ENCODE data around the gene MTRF1. TPM values are rescaled to one million over a fixed set of nuclear protein-coding genes. Genes with fewer than 3 reads are reported as not detected.

Gene MTRF1
- total and polyA plus RNA-seq, 10 donors, result 10.6 to 17.8 (median 16.1) TPM

DNA sequence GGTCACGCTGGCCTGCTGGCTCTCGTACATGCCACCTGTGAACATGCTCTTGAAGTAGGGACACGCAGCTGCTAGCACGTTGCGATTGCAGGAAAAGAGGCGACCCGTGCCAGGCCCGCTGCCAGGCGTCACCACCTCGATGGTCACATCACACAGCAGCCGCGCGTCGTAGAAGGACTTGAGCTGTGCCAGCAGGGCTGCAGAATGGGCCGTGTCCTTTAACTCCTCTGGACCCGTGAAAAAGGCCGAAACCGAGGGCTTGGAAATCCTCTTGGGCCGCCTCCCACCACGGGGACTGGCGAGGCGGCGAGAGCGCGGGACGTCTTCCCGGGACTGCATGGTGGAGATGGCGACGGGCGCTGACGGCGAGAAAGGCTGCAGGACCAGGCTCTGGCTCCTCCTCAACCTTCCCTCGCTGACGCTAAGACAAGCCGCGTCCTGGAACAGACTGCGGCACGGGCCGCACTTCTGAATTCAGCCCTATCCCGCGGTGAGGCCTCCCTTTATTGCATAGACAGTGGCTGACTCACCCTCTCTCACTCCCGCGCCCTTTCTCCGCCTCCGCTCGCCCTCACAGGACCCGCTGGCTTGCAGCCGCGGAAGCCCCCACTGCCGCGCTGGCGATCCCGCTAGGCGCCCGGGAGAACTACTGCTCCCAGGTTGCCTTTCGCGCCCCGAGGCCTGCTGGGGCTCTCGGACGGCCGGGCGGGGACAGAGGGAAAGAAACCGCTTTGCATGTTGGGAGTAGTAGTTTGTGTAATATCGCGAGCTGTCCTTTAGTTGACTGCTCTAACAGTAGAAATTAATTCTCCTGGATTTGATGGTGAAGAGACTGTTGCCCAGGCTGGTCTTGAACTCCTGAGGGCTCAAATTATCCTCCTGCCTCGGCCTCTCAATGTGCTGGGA lies 69.2 kb downstream of the MTRF1 start, which contains the start of gene KBTBD7:
Gene KBTBD7, minus strand, starts transcription at position 651 of the 906 bp plus-strand sequence. Its CDS starts 312 bp downstream, at position 339.
- Histone ChIP-seq H3K4me1 (peaks cover 5 to 61% (median 28%) of the 10 kb centered on the region in 6 donors), H3K9me3 (no peaks in the 10 kb centered on the region), H3K36me3 (no peaks in the 10 kb centered on the region), H3K27me3 (replicated peaks in 1 of 7) (no peaks in the 10 kb centered on the region), H3K4me3 (peak within 1 kb of the TSS; percentile 56 to 93 (median 70)), H3K27ac (peak within 1 kb of the TSS; percentile 75 to 94 (median 89))
- TF ChIP-seq POLR2AphosphoS5 (IDR thresholded peaks at IDR 0.05), result peak; percentile 91 to 96 (median 92)
- TF ChIP-seq, protein P1, sequence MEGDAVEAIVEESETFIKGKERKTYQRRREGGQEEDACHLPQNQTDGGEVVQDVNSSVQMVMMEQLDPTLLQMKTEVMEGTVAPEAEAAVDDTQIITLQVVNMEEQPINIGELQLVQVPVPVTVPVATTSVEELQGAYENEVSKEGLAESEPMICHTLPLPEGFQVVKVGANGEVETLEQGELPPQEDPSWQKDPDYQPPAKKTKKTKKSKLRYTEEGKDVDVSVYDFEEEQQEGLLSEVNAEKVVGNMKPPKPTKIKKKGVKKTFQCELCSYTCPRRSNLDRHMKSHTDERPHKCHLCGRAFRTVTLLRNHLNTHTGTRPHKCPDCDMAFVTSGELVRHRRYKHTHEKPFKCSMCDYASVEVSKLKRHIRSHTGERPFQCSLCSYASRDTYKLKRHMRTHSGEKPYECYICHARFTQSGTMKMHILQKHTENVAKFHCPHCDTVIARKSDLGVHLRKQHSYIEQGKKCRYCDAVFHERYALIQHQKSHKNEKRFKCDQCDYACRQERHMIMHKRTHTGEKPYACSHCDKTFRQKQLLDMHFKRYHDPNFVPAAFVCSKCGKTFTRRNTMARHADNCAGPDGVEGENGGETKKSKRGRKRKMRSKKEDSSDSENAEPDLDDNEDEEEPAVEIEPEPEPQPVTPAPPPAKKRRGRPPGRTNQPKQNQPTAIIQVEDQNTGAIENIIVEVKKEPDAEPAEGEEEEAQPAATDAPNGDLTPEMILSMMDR (IDR thresholded peaks at IDR 0.05 in 8 of 11, conservative IDR thresholded peaks at IDR 0.05 in 3 of 11), result peak in 5 of 11 experiments; percentile 16 to 41 (median 32)
- peak in 1 of 3 donors; percentile 41 for TF ChIP-seq POLR2A (IDR thresholded peaks at IDR 0.05)
- intact Hi-C loops (cut with DNase I; ENCODE audit: low total_unique reads), result loop anchor here (5.0 kb wide), 1 partner anchor 62 kb away; the partner anchor contains the start of gene KBTBD6
- peak; percentile 99 for DNase-seq
- 4 to 13% (median 10%) methylated on average over 30 to 66 of the region's 66 CpGs for WGBS, 5 donors

DNA sequence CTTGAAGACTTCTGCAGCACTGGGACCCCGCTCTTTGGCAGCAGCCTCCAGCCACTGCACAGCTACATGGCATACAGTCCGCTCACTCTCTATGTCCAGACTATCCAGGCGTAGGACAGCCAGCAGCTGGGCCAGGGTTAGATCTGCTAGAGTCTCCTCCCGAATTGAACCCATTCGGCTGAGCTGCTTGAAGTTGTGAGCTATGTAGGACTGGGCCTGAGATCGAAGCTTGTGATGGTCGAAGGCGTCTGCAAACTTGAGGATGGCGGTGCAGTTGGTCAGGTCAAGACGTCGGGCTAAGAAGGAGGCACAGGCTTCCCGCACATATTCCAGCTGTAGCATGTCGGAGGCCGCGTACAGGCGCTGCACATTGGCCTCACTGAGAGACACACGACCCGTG lies 69.9 kb downstream of the MTRF1 start:
- no peak for DNase-seq
- no peaks in the 10 kb centered on the region for H3K9me3 ChIP-seq
- 95 to 97% (median 96%) methylated on average over 16 to 18 of the region's 18 CpGs for WGBS, 5 donors
- H3K27ac ChIP-seq, result peak overlapping the region in 4 of 8 donors; percentile 88 to 94 (median 90)
- peak overlapping the region in 7 of 8 donors; percentile 65 to 93 (median 72) for H3K4me3 ChIP-seq
- H3K4me1 ChIP-seq, result peaks cover 5 to 54% (median 21%) of the 10 kb centered on the region in 6 donors
- intact Hi-C loops (cut with DNase I; ENCODE audit: low total_unique reads), result loop anchor here (5.0 kb wide), 1 partner anchor 61 kb away; the partner anchor contains the start of gene KBTBD6
- no peaks in the 10 kb centered on the region for H3K36me3 ChIP-seq
- TF ChIP-seq POLR2A (IDR thresholded peaks at IDR 0.05) (no peak), POLR2AphosphoS5 (IDR thresholded peaks at IDR 0.05) (no peak)
- TF ChIP-seq, protein P1 (IDR thresholded peaks at IDR 0.05 in 8 of 11, conservative IDR thresholded peaks at IDR 0.05 in 3 of 11), result no peak
- no peaks in the 10 kb centered on the region for H3K27me3 ChIP-seq (replicated peaks in 1 of 7)

DNA sequence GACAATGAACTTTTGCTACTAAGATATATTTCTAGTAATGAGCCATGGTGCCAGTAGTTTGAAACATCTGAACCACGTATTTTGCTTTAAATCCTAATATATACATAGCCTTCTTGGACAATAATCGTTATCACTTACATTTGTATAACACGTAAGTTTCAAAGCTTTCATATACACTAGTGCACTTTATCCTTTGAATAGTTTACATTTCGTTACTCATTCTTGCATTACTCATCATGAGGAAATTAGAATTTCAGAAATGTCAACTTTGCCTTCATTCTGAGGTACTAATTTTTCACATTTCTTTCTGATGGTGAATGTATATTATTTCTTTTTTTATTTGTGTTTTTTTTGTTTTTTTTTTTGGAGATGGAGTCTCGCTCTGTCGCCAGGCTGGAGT lies 74.8 kb downstream of the MTRF1 start:
- no peak for DNase-seq
- WGBS, 5 donors, result 93 to 96% (median 95%) methylated on average over 6 of the region's 6 CpGs
- peaks cover 3 to 32% (median 16%) of the 10 kb centered on the region in 6 donors for H3K4me1 ChIP-seq
- no peaks in the 10 kb centered on the region for H3K27me3 ChIP-seq (replicated peaks in 1 of 7)
- H3K36me3 ChIP-seq, result no peaks in the 10 kb centered on the region
- H3K9me3 ChIP-seq, result no peaks in the 10 kb centered on the region
- H3K4me3 ChIP-seq, result no peak overlapping the region
- H3K27ac ChIP-seq, result no peak overlapping the region
- TF ChIP-seq POLR2A (IDR thresholded peaks at IDR 0.05), result no peak
- TF ChIP-seq POLR2AphosphoS5 (IDR thresholded peaks at IDR 0.05), result no peak
- TF ChIP-seq, protein P1 (IDR thresholded peaks at IDR 0.05 in 8 of 11, conservative IDR thresholded peaks at IDR 0.05 in 3 of 11), result no peak
- intact Hi-C loops (cut with DNase I; ENCODE audit: low total_unique reads), result no loop called here

DNA sequence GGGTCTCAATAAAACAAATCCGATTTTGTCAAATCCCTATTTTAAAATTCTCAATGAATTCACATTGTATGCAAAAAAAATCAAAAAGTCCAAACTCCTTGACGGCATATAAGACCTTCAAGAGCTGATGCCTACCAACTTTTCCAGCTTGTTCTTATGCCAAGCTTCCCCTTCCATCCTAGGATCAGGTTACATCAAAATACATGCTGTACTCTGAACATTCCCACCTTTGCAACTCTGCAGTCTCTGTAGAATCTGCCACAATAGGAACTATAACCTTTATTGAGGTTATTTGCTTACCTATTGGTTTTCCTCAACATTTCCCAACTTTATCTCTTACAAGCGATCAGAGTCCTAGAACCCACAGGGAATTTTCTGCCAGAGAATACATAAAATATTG lies 76.9 kb downstream of the MTRF1 start:
- Histone ChIP-seq H3K27ac (no peak overlapping the region), H3K4me3 (no peak overlapping the region), H3K36me3 (no peaks in the 10 kb centered on the region), H3K27me3 (replicated peaks in 1 of 7) (no peaks in the 10 kb centered on the region), H3K9me3 (no peaks in the 10 kb centered on the region), H3K4me1 (peaks cover 0 to 13% (median 0%) of the 10 kb centered on the region in 6 donors)
- TF ChIP-seq, protein P1 (IDR thresholded peaks at IDR 0.05 in 8 of 11, conservative IDR thresholded peaks at IDR 0.05 in 3 of 11), result no peak
- TF ChIP-seq POLR2AphosphoS5 (IDR thresholded peaks at IDR 0.05) (no peak), POLR2A (IDR thresholded peaks at IDR 0.05) (no peak)
- intact Hi-C loops (cut with DNase I; ENCODE audit: low total_unique reads), result no loop called here
- 91 to 98% (median 96%) methylated on average over 3 of the region's 3 CpGs for WGBS, 5 donors
- no peak for DNase-seq

All from spleen (tissue), 11 donors.